GM21737 (cell line): ENCODE measurements around the gene STEAP1B.

Source experiments
- ATAC-seq: cut with Tn5 transposase; IDR thresholded peaks from one replicate; pipeline ENCODE4 v1.9.1; 2021; ENCODE audit warnings: mild to moderate bottlenecking, moderate library complexity; ENCODE audit not compliant: unreplicated experiment

STEAP1B gene

GRCh38 chr7:22406715-22407114, 93.3 kb downstream of the STEAP1B start:
- ATAC-seq, result no peak

- no peak for ATAC-seq
Measured at GRCh38 chr7:22404421-22405023, 95.5 kb downstream of the STEAP1B start.

- no peak for ATAC-seq
Measured at GRCh38 chr7:22403344-22403743, 96.6 kb downstream of the STEAP1B start.

- no peak for ATAC-seq
Measured at GRCh38 chr7:22402250-22402649, 97.7 kb downstream of the STEAP1B start.

GRCh38 chr7:22400936-22401553, 98.9 kb downstream of the STEAP1B start:
- no peak for ATAC-seq

- ATAC-seq, result no peak
Measured at GRCh38 chr7:22400150-22400814, 99.7 kb downstream of the STEAP1B start.

GRCh38 chr7:22399546-22399945, 100.4 kb downstream of the STEAP1B start:
- no peak for ATAC-seq

GRCh38 chr7:22399091-22399490, 100.9 kb downstream of the STEAP1B start:
- no peak for ATAC-seq

- no peak for ATAC-seq
Measured at GRCh38 chr7:22397981-22398380, 102.0 kb downstream of the STEAP1B start.

GRCh38 chr7:22395222-22395621, 104.8 kb downstream of the STEAP1B start:
- ATAC-seq, result no peak

GRCh38 chr7:22394739-22395138, 105.2 kb downstream of the STEAP1B start:
- no peak for ATAC-seq

- no peak for ATAC-seq
Measured at GRCh38 chr7:22393913-22394729, 105.9 kb downstream of the STEAP1B start.

- no peak for ATAC-seq
Measured at GRCh38 chr7:22390516-22390915, 109.5 kb downstream of the STEAP1B start.

GRCh38 chr7:22389892-22390291, 110.1 kb downstream of the STEAP1B start:
- ATAC-seq, result no peak

GRCh38 chr7:22387583-22387982, 112.4 kb downstream of the STEAP1B start:
- ATAC-seq, result no peak

GRCh38 chr7:22386865-22387264, 113.1 kb downstream of the STEAP1B start:
- no peak for ATAC-seq

GRCh38 chr7:22386206-22386858, 113.7 kb downstream of the STEAP1B start:
- no peak for ATAC-seq

GRCh38 chr7:22385326-22385725, 114.7 kb downstream of the STEAP1B start:
- ATAC-seq, result no peak

- ATAC-seq, result no peak
Measured at GRCh38 chr7:22380333-22380732, 119.7 kb downstream of the STEAP1B start.

- no peak for ATAC-seq
Measured at GRCh38 chr7:22378199-22378980, 121.6 kb downstream of the STEAP1B start.
